Adrenal gland (tissue), 5 donors: Measurements from ENCODE around the gene CD300C.
"Not testable (repeated sequence)": the region's sequence is repeated elsewhere in the genome, so short reads cannot be mapped to it uniquely, and the experiment has no call there.

ENCODE experiments used
- CTCF ChIP-seq, 6 experiments: fragments of 450-650 bp in 4 of 6; fragments of 200-600 bp in 2 of 6; sonication (generic) in 1 of 6; IDR thresholded peaks; 1 replicate in 5 of 6; 2 replicates in 1 of 6; pipeline versions ENCODE4 v1.5.1 to v1.8.0; 2016 to 2021; ENCODE audit warnings: antibody characterized with exemption in 6 of 6, mild to moderate bottlenecking in 2 of 6, moderate library complexity in 1 of 6
- POLR2A ChIP-seq, 2 donors: fragments of 450-650 bp; IDR thresholded peaks; one replicate each; pipeline ENCODE4 v1.6.1; 2017; ENCODE audit warnings: antibody characterized with exemption in 2 of 2, mild to moderate bottlenecking in 2 of 2, moderate library complexity in 1 of 2
- donor health status: DM: no; HTN: no; CAD: no.

- TF ChIP-seq CTCF, POLR2A (IDR thresholded peaks at IDR 0.05): not testable (repeated sequence)
These were observed 12.5 kb upstream of the CD300C start for GRCh38 chr17:74558402-74558801.
